ENCODE measurements around the gene GRPR. TPM values are rescaled to one million over a fixed set of nuclear protein-coding genes. Genes with fewer than 3 reads are reported as not detected.

The GRPR gene
- total RNA-seq, 1 experiment from 2014 or later: 28.8 TPM

DNA sequence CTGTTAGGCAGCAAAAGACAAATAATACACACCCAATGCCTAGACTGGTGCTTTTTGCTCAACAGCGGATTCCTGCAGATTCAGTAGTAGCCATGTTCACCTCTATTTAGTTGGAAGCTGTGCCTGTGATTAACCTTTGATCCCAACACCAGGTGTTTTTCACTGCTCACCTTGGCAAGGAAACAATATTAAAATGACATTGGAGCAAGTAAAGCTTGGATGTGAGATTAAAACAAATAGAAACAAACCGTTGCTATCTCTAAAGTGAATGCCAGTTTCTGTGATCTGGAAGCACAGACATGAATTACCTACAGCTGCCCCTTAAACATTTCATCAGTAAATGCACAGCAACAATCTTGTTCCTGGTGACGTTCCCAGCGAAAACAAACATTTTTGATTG is 79.6 kb downstream of the GRPR start:
- no CpG with 5 or more reads among the region's 4 CpGs for WGBS (ENCODE audit: extremely low coverage, insufficient read length, low lambda C conversion rate)
- Histone ChIP-seq H3K4ac (ENCODE audit: low read depth, low read length) (no peak overlapping the region), H3K4me1 (ENCODE audit: insufficient read depth, low read length) (peaks cover 5% of the 10 kb centered on the region; the same call in 1 of the 2 replicates), H3K23me2 (ENCODE audit: insufficient read length, low read depth, low read length, poor library complexity, severe bottlenecking) (no peaks in the 10 kb centered on the region), H3K14ac (ENCODE audit: insufficient read depth, low read length) (no peak overlapping the region), H3K23ac (ENCODE audit: insufficient read length, low read depth, low read length) (no peak overlapping the region), H2BK20ac (ENCODE audit: low read depth, low read length, poor library complexity, severe bottlenecking) (no peak overlapping the region), H2BK120ac (ENCODE audit: low read depth, low read length, poor library complexity, severe bottlenecking) (no peak overlapping the region), H3T11ph (ENCODE audit: low read length) (no peak overlapping the region), H3K79me2 (ENCODE audit: insufficient read depth, low read length) (no peaks in the 10 kb centered on the region), H4K20me1 (ENCODE audit: control insufficient read depth, insufficient read depth, insufficient read length) (no peaks in the 10 kb centered on the region), H4K8ac (replicated peaks; ENCODE audit: insufficient read length, low read depth, low read length) (no peak overlapping the region), H3K27me3 (ENCODE audit: insufficient read depth, low read length) (no peaks in the 10 kb centered on the region), H2AFZ (ENCODE audit: low read length) (no peak overlapping the region), H3K27ac (ENCODE audit: insufficient read length, low read depth, low read length) (no peak overlapping the region), H3K4me2 (ENCODE audit: insufficient read depth, insufficient read length, low read length) (no peak overlapping the region), H3K9me3 (ENCODE audit: control insufficient read depth, low read depth, low read length) (no peaks in the 10 kb centered on the region), H3K18ac (ENCODE audit: insufficient read length, low read depth, low read length) (no peak overlapping the region), H3K79me1 (ENCODE audit: insufficient read depth, low read depth, low read length, poor library complexity, severe bottlenecking) (no peaks in the 10 kb centered on the region), H2BK15ac (ENCODE audit: low read depth, low read length) (no peak overlapping the region), H4K5ac (ENCODE audit: insufficient read length, low read depth, low read length) (no peak overlapping the region), H3K56ac (ENCODE audit: insufficient read length, low read depth, low read length) (no peak overlapping the region), H4K91ac (ENCODE audit: insufficient read length, low read depth, low read length) (no peak overlapping the region), H2BK12ac (ENCODE audit: insufficient read length, low read depth, low read length) (no peak overlapping the region), H2BK5ac (ENCODE audit: insufficient read length, low read length) (no peak overlapping the region), H3K9ac (ENCODE audit: extremely low read depth, insufficient read length, low read length) (no peak overlapping the region), H2AK5ac (ENCODE audit: insufficient read length, low read length) (no peak overlapping the region)
- H3K9me3 Mint-ChIP-seq: peaks cover 5% of the 10 kb centered on the region in 2 experiments; a peak in 4 of 5 replicates
- no peak for DNase-seq
- H3K4me3 Mint-ChIP-seq: no peak overlapping the region
- H3K27ac Mint-ChIP-seq: no peak overlapping the region
- peaks cover 9 to 19% (median 13%) of the 10 kb centered on the region in 3 experiments; a peak in 6 of 7 replicates for H3K36me3 Mint-ChIP-seq (ENCODE audit: insufficient read depth in 1 of 3, low read depth in 3 of 3)
- TF ChIP-seq, protein P1, sequence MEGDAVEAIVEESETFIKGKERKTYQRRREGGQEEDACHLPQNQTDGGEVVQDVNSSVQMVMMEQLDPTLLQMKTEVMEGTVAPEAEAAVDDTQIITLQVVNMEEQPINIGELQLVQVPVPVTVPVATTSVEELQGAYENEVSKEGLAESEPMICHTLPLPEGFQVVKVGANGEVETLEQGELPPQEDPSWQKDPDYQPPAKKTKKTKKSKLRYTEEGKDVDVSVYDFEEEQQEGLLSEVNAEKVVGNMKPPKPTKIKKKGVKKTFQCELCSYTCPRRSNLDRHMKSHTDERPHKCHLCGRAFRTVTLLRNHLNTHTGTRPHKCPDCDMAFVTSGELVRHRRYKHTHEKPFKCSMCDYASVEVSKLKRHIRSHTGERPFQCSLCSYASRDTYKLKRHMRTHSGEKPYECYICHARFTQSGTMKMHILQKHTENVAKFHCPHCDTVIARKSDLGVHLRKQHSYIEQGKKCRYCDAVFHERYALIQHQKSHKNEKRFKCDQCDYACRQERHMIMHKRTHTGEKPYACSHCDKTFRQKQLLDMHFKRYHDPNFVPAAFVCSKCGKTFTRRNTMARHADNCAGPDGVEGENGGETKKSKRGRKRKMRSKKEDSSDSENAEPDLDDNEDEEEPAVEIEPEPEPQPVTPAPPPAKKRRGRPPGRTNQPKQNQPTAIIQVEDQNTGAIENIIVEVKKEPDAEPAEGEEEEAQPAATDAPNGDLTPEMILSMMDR (conservative IDR thresholded peaks at IDR 0.05): no peak
- no peaks in the 10 kb centered on the region for H3K27me3 Mint-ChIP-seq (ENCODE audit: low read depth)
- H3K4me1 Mint-ChIP-seq: peaks cover 23 to 32% of the 10 kb centered on the region in 2 experiments

Other genes starting within 250 kb of the GRPR start
- gene MAGEB17, start 43.9 kb downstream of the GRPR start, total RNA-seq (2021): 0.66 and 0.74 TPM in 2 replicates